ENCODE data around the gene BCL2L13.
"Not testable (repeated sequence)": the region's sequence is repeated elsewhere in the genome, so short reads cannot be mapped to it uniquely, and the experiment has no call there.

Gene BCL2L13

GRCh38 chr22:17638432-17639246 lies at the start of gene BCL2L13:
BCL2L13 (plus strand) TSS chr22:17638757; CDS start chr22:17655712, 16,955 bp downstream.
- DNase-seq: peak; percentile 97

GRCh38 chr22:17589810-17590375 lies 48.7 kb upstream of the BCL2L13 start:
- DNase-seq: no peak

- no peak for DNase-seq
Measured at GRCh38 chr22:17590586-17590985, 48.0 kb upstream of the BCL2L13 start.

- no peak for DNase-seq
Measured at GRCh38 chr22:17592201-17592600, 46.4 kb upstream of the BCL2L13 start.

- no peak for DNase-seq
Measured at GRCh38 chr22:17596226-17596625, 42.3 kb upstream of the BCL2L13 start.

GRCh38 chr22:17597217-17597616 lies 41.3 kb upstream of the BCL2L13 start:
- no peak for DNase-seq

GRCh38 chr22:17598318-17598717 lies 40.2 kb upstream of the BCL2L13 start:
- no peak for DNase-seq

GRCh38 chr22:17601031-17601430 lies 37.5 kb upstream of the BCL2L13 start:
- DNase-seq: no peak

- no peak for DNase-seq
Measured at GRCh38 chr22:17603668-17604067, 34.9 kb upstream of the BCL2L13 start.

- peak; percentile 20 for DNase-seq
Measured at GRCh38 chr22:17606496-17606895, 32.1 kb upstream of the BCL2L13 start.

- DNase-seq: no peak
Measured at GRCh38 chr22:17607891-17608521, 30.6 kb upstream of the BCL2L13 start.

GRCh38 chr22:17612057-17612456 lies 26.5 kb upstream of the BCL2L13 start:
- DNase-seq: no peak

- no peak for DNase-seq
Measured at GRCh38 chr22:17613280-17613679, 25.3 kb upstream of the BCL2L13 start.

- DNase-seq: no peak
Measured at GRCh38 chr22:17627961-17628405, 10.6 kb upstream of the BCL2L13 start.

GRCh38 chr22:17628406-17629172 lies 10.0 kb upstream of the BCL2L13 start, which contains the start of gene ATP6V1E1:
ATP6V1E1 (minus strand) TSS chr22:17628749; CDS start chr22:17628635, 114 bp downstream.
- peak; percentile 99 for DNase-seq

GRCh38 chr22:17629173-17629489 lies 9.4 kb upstream of the BCL2L13 start:
- no peak for DNase-seq

- no peak for DNase-seq
Measured at GRCh38 chr22:17629641-17630040, 8.9 kb upstream of the BCL2L13 start.

GRCh38 chr22:17631076-17631565 lies 7.4 kb upstream of the BCL2L13 start:
- DNase-seq: no peak

- peak; percentile 18 for DNase-seq
Measured at GRCh38 chr22:17633217-17633997, 5.2 kb upstream of the BCL2L13 start.

GRCh38 chr22:17633998-17634323 lies 4.6 kb upstream of the BCL2L13 start:
- no peak for DNase-seq

GRCh38 chr22:17634696-17635095 lies 3.9 kb upstream of the BCL2L13 start:
- DNase-seq: no peak

- DNase-seq: not testable (repeated sequence)
Measured at GRCh38 chr22:17636850-17637249, 1.7 kb upstream of the BCL2L13 start.
